OCI-LY3 (cell line): ENCODE measurements around the gene SMYD3.

Experiments used
- CTCF ChIP-seq: fragments of 200-600, 300-600 bp; sonication (generic); IDR thresholded peaks from 2 replicates; pipeline ENCODE4 v1.5.1; 2014; ENCODE audit warnings: antibody characterized with exemption, low read length, low read depth
- EZH2phosphoT487 ChIP-seq: fragments of 200-600 bp; shearing (Covaris generic); IDR thresholded peaks from 2 replicates; pipeline ENCODE4 v1.6.1; 2018; ENCODE audit warnings: antibody characterized with exemption, mixed run types, low read depth

DNA sequence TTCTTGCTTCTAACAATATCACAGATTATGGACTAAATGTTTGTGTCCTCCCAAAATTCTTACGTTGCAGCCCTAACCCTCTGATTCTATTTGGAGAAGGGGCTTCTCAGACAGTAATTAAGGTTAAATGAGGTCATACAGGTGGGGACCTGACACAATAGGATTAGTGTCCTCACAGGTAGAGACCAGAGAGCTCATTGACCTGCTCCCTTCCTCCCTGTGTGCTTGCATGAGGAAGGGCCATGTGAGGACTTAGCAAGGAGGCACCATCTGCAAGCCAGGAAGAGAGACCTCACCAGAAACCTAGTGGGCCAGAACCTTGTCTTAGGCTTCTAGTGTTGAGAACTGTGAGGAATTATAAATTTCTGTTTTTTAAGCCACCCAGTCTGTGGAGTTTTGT lies 322.6 kb downstream of the SMYD3 start:
- TF ChIP-seq CTCF (no peak), EZH2phosphoT487 (no peak)
